ENCODE results near the gene STIM1.

The STIM1 gene

DNA sequence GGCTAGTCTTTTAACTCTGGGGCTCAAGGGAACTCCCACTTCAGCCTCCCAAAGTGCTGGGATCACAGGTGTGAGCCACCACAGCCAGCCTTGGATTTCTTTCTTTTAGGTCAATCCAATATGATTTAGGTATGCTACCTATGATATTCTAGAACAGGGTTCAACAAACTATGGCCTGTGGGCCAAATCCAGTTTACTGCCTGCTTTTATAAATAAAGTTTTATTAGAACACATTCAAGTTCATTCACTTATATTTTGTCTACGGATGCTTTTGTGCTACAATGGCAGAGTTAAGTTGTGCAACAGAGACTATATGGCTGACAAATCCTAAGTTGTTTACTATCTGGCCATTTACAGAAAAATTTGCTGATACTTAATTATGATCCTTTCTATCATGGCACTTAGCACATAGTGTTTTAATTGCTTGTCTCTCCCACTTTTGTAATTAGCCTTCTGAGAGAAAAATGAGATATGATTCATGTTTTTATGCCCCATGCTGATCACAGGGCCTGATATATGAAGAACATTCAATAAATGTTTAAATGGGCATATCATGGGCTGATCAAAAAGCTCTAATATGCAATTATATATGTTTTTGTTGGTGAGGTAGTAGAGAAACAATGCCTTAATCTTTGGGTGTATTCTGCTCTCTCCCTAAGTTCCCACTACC is 109.6 kb downstream of the STIM1 start:
- H3K9me3 ChIP-seq (ENCODE audit: low read length), result no peaks in the 10 kb centered on the region
- no peaks in the 10 kb centered on the region for H3K79me2 ChIP-seq (ENCODE audit: insufficient read depth, low read length)
- TF ChIP-seq, protein P1, sequence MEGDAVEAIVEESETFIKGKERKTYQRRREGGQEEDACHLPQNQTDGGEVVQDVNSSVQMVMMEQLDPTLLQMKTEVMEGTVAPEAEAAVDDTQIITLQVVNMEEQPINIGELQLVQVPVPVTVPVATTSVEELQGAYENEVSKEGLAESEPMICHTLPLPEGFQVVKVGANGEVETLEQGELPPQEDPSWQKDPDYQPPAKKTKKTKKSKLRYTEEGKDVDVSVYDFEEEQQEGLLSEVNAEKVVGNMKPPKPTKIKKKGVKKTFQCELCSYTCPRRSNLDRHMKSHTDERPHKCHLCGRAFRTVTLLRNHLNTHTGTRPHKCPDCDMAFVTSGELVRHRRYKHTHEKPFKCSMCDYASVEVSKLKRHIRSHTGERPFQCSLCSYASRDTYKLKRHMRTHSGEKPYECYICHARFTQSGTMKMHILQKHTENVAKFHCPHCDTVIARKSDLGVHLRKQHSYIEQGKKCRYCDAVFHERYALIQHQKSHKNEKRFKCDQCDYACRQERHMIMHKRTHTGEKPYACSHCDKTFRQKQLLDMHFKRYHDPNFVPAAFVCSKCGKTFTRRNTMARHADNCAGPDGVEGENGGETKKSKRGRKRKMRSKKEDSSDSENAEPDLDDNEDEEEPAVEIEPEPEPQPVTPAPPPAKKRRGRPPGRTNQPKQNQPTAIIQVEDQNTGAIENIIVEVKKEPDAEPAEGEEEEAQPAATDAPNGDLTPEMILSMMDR (IDR thresholded peaks at IDR 0.05; ENCODE audit: low read length), result no peak
- no peak for TF ChIP-seq EZH2 (IDR thresholded peaks at IDR 0.05; ENCODE audit: borderline replicate concordance, low read length)
- no peaks in the 10 kb centered on the region for H3F3A ChIP-seq (ENCODE audit: insufficient read depth, low read length)
- H4K20me1 ChIP-seq (ENCODE audit: insufficient read depth, low read length), result no peaks in the 10 kb centered on the region
- H3K36me3 ChIP-seq (ENCODE audit: insufficient read depth, low read length), result peaks cover 11% of the 10 kb centered on the region; the same call in 1 of the 2 replicates
- no peaks in the 10 kb centered on the region for H3K4me1 ChIP-seq (ENCODE audit: insufficient read depth, low read length, severe bottlenecking)
- H3K27me3 ChIP-seq (ENCODE audit: insufficient read depth, low read length), result no peaks in the 10 kb centered on the region
- H3K4me2 ChIP-seq (ENCODE audit: low read length), result no peak overlapping the region
- no peak overlapping the region for H2AFZ ChIP-seq (ENCODE audit: low read length)
- no peak overlapping the region for H3K4me3 ChIP-seq (ENCODE audit: low read depth, low read length, poor library complexity, severe bottlenecking)
- H3K27ac ChIP-seq (ENCODE audit: low read depth, low read length, poor library complexity, severe bottlenecking), result no peak overlapping the region
- H3K9ac ChIP-seq (ENCODE audit: low read length), result no peak overlapping the region
- no peaks in the 10 kb centered on the region for H3K9me2 ChIP-seq (ENCODE audit: low read depth, low read length)

DNA sequence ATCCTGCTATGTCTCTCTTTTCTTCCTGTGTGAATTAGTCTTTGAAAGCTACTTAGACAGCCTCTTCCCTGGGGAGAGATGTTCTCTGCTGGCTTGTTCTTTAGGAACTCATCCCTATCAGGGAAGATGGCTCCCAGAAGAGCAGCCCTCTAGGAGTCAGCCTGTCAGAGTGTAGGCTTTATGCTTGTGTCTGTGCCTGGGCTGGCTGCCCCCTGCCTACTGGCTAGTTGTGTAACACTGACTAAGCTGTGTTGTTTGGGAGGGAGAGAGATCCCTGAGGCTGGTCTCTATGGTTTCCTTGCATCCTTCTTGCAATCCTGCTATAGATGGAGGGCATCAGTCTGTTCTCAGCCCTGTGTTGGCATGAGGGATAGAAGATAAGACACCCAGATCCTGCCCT is 112.2 kb downstream of the STIM1 start:
- H3K9me2 ChIP-seq (ENCODE audit: low read depth, low read length), result no peaks in the 10 kb centered on the region
- no peaks in the 10 kb centered on the region for H3K79me2 ChIP-seq (ENCODE audit: insufficient read depth, low read length)
- H3K36me3 ChIP-seq (ENCODE audit: insufficient read depth, low read length), result peaks cover 11% of the 10 kb centered on the region; the same call in 1 of the 2 replicates

DNA sequence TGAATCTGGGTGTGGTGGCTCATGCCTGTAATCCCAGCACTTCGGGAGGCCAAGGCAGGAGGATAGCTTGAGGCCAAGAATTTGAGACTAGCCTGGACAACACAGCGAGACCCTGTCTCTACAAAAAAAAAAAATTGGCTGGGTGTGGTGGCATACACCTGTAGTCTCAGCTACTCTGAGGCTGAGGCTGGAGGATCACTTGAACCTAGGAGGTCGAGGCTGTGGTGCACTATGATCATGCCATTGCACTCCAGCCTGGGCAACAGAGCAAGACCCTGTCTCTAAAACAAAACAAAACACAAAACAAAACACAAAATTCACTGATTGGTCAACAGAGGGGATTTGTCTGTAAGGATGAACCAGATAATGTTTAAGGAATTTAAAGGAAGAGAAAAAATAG is 113.7 kb downstream of the STIM1 start:
- Histone ChIP-seq H4K20me1 (ENCODE audit: insufficient read depth, low read length) (no peaks in the 10 kb centered on the region), H3K4me1 (ENCODE audit: insufficient read depth, low read length, severe bottlenecking) (no peaks in the 10 kb centered on the region), H3K4me3 (ENCODE audit: low read depth, low read length, poor library complexity, severe bottlenecking) (no peak overlapping the region), H3K36me3 (ENCODE audit: insufficient read depth, low read length) (peaks cover 11% of the 10 kb centered on the region; the same call in 1 of the 2 replicates), H3K27me3 (ENCODE audit: insufficient read depth, low read length) (no peaks in the 10 kb centered on the region), H3K4me2 (ENCODE audit: low read length) (no peak overlapping the region), H3K9ac (ENCODE audit: low read length) (no peak overlapping the region), H3F3A (ENCODE audit: insufficient read depth, low read length) (no peaks in the 10 kb centered on the region), H3K9me3 (ENCODE audit: low read length) (no peaks in the 10 kb centered on the region), H3K79me2 (ENCODE audit: insufficient read depth, low read length) (no peaks in the 10 kb centered on the region), H3K27ac (ENCODE audit: low read depth, low read length, poor library complexity, severe bottlenecking) (no peak overlapping the region), H2AFZ (ENCODE audit: low read length) (no peak overlapping the region), H3K9me2 (ENCODE audit: low read depth, low read length) (no peaks in the 10 kb centered on the region)
- no peak for TF ChIP-seq EZH2 (IDR thresholded peaks at IDR 0.05; ENCODE audit: borderline replicate concordance, low read length)
- TF ChIP-seq, protein P1 (IDR thresholded peaks at IDR 0.05; ENCODE audit: low read length), result no peak

More for the DNA sequence above, 112.2 kb downstream of the STIM1 start:
- Histone ChIP-seq H3K4me1 (ENCODE audit: insufficient read depth, low read length, severe bottlenecking) (no peaks in the 10 kb centered on the region), H3K9ac (ENCODE audit: low read length) (no peak overlapping the region), H3K27me3 (ENCODE audit: insufficient read depth, low read length) (no peaks in the 10 kb centered on the region), H2AFZ (ENCODE audit: low read length) (no peak overlapping the region), H3K4me3 (ENCODE audit: low read depth, low read length, poor library complexity, severe bottlenecking) (no peak overlapping the region), H3K4me2 (ENCODE audit: low read length) (no peak overlapping the region), H4K20me1 (ENCODE audit: insufficient read depth, low read length) (no peaks in the 10 kb centered on the region), H3K9me3 (ENCODE audit: low read length) (no peaks in the 10 kb centered on the region), H3F3A (ENCODE audit: insufficient read depth, low read length) (no peaks in the 10 kb centered on the region), H3K27ac (ENCODE audit: low read depth, low read length, poor library complexity, severe bottlenecking) (no peak overlapping the region)
- no peak for TF ChIP-seq EZH2 (IDR thresholded peaks at IDR 0.05; ENCODE audit: borderline replicate concordance, low read length)
- TF ChIP-seq, protein P1 (IDR thresholded peaks at IDR 0.05; ENCODE audit: low read length), result no peak

All from OCI-LY1 (cell line).